AG04449 (cell line): ENCODE results near the gene PIPOX.

Experiments
- CTCF ChIA-PET: fragments of 350-600 bp; formaldehyde crosslinking; extraction: SDS; loops from one replicate; lab custom pipeline; 2021; ENCODE audit warnings: antibody characterized with exemption; lab: Yijun Ruan, JAX
- POLR2A ChIA-PET: fragments of 400-600, 350-600 bp; formaldehyde crosslinking; extraction: SDS; loops from one replicate; lab custom pipeline; 2020; ENCODE audit warnings: antibody characterized with exemption, inconsistent platforms; lab: Yijun Ruan, JAX
- DNase-seq: peaks from one replicate; pipeline ENCODE4 v3.0.0-alpha.2; 2010; ENCODE audit warnings: low read depth, low spot score
- H3K4me3 ChIP-seq: 2 replicates; pipeline ENCODE4 v1.5.1; 2011; ENCODE audit warnings: low read depth, mild to moderate bottlenecking, control low read depth, low read length
- TF ChIP-seq, protein P1 (sequence below): IDR thresholded peaks from one replicate; pipeline ENCODE4 v1.5.1; 2011; ENCODE audit warnings: mild to moderate bottlenecking, moderate library complexity, low read length, control low read depth, inconsistent platforms; ENCODE audit not compliant: insufficient read depth; ENCODE audit errors: missing control alignments

PIPOX gene, protein sequence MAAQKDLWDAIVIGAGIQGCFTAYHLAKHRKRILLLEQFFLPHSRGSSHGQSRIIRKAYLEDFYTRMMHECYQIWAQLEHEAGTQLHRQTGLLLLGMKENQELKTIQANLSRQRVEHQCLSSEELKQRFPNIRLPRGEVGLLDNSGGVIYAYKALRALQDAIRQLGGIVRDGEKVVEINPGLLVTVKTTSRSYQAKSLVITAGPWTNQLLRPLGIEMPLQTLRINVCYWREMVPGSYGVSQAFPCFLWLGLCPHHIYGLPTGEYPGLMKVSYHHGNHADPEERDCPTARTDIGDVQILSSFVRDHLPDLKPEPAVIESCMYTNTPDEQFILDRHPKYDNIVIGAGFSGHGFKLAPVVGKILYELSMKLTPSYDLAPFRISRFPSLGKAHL

DNA sequence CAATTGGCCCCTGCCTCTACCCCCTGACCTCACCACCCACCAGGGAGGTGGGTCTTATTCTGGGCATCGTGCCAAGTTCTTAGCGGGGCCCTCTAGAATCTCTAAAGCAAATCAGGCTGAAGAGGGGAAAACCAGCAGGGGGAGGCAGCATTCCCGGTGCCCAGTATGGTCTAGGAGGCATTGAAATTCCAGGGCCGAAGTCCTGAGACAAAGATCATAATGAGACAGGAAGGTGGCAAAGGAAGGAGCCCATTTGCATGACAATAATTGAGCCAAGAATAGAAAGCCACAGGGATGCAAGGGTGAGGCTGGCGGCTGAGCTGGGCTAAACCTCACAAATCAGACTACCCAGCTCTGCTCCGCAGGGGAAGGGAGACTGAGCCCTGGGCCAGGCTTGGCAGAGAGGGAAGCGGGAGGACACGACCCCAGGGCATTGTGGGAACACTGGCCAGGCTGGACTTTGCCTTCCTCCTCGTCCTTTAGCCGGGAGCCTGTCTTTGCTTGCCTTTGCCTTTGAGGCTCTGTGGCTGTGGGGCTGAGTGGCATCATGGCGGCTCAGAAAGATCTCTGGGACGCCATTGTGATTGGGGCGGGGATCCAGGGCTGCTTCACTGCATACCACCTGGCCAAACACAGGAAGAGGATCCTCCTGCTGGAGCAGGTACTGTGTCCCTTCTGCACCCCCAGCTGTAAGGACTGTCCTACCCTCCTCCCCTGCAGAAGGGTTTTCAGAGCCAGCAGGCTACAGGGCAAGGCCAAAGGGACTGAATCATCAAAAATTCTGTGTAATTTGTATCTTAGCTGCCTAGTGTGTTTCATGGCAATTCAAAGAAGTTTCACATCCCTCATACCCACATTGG is at the start of gene PIPOX:
Gene PIPOX (plus strand): TSS at position 463 of the 860 bp plus-strand sequence. CDS start 85 bp downstream, at position 548.
- no peak within 1 kb of the TSS for H3K4me3 ChIP-seq
- no peak for DNase-seq

DNA sequence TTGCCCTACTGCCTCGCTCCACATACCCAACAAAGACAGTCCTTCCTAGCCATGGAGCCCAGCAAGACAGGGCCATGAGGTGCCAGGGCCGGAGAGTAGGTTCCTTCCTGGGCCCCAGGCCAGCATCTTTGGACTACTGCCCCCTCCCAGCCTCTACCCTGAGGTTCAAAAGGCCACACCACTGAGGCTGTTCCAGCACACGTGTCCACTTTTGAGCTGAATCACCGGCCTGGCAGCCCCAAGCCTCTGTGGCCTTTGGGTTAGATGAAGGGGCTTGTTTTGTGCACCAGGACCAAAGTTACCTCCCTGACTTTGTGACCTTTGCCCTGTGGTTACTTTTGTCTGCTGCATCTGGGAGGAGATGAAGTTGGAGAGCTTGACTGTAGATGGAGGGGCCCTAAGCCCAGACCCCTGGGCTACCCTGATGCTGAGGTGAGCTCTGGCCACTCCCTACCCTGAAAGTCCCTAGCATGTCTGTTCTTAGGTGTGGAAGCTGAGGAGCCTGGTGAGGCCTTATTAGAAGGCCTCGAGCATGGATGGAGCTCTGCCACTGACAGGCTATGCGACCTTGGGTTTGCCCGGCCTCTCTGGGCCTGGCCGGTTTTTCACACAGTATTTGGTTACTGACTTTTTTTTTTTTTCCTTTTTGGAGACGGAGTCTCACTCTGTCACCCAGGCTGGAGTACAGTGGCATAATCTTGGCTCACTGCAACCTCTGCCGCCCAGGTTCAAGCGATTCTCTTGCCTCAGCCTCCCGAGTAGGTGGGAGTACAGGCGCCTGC is 49.1 kb upstream of the PIPOX start:
- TF ChIP-seq, protein P1, sequence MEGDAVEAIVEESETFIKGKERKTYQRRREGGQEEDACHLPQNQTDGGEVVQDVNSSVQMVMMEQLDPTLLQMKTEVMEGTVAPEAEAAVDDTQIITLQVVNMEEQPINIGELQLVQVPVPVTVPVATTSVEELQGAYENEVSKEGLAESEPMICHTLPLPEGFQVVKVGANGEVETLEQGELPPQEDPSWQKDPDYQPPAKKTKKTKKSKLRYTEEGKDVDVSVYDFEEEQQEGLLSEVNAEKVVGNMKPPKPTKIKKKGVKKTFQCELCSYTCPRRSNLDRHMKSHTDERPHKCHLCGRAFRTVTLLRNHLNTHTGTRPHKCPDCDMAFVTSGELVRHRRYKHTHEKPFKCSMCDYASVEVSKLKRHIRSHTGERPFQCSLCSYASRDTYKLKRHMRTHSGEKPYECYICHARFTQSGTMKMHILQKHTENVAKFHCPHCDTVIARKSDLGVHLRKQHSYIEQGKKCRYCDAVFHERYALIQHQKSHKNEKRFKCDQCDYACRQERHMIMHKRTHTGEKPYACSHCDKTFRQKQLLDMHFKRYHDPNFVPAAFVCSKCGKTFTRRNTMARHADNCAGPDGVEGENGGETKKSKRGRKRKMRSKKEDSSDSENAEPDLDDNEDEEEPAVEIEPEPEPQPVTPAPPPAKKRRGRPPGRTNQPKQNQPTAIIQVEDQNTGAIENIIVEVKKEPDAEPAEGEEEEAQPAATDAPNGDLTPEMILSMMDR = no peak
- POLR2A ChIA-PET = interaction anchor here (0.7 kb wide), 1 partner anchor 21 kb away, joined by 3 read pairs; no protein-coding TSS in a partner anchor
- CTCF ChIA-PET = interaction anchor here (1.1 to 1.6 kb wide), 4 partner anchors 20 to 122 kb away, joined by 3 to 6 read pairs (median 4); no protein-coding TSS in a partner anchor

More for the DNA sequence above, at the start of gene PIPOX:
- CTCF ChIA-PET = no interaction called here
- POLR2A ChIA-PET = interaction anchor here (0.6 kb wide), 1 partner anchor 377 kb away, joined by 3 read pairs; no protein-coding TSS in a partner anchor
- TF ChIP-seq, protein P1 = peak; percentile 5

DNA sequence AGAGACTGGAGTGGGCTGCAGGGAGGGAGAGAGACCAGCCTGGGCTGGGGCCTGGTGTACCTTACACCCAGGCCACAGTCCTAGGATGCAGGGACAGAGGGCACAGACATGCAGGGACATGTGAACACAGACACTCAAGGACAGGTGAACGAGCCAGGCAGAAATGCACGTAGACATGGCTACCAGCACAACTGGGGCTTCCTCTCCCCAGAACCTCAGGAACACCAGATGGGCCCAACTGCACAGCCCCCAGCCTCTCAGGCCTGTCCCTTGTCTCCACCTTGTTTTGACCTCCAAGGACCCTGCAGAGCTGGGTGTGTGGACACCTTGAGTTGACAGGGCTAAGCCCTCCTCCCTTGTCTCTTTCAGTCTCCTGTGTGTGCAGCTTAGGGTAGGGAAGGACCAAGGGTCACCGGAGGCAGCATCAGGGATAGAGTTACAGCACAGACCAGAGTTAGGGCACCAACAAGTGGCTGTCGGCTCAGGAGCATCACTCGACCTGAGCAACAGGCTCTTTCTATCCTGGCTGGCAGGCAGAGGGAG is 46.3 kb upstream of the PIPOX start:
- TF ChIP-seq, protein P1 = no peak
- DNase-seq = no peak
- CTCF ChIA-PET = interaction anchor here (0.8 to 1.5 kb wide), 3 partner anchors 31 to 115 kb away, joined by 3 to 4 read pairs (median 4); no protein-coding TSS in a partner anchor
- no peak overlapping the region for H3K4me3 ChIP-seq
- POLR2A ChIA-PET = no interaction called here

More for the DNA sequence above, 49.1 kb upstream of the PIPOX start:
- no peak for DNase-seq
- no peak overlapping the region for H3K4me3 ChIP-seq

DNA sequence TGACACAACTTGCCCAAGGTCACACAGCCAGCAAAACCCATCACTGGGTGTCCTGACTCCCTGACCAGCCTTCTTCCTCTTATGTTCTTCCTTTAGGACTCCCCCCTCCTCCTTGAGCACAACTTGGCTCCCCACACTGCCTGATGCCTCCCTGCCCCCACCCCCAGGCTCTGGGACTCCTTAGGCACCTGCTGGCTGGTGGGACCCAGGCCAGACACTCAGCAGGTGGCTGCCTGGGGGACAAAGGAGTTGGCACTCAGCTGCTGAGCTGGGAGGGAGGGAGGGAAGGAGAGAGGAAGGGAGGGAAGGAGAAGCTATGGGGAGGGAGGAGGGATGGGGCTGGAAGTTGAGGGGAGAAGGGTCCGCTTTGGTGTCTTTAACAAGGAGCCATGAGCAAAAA is 45.1 kb upstream of the PIPOX start:
- DNase-seq = no peak
- POLR2A ChIA-PET = no interaction called here
- CTCF ChIA-PET = interaction anchor here (1.5 kb wide), 1 partner anchor 32 kb away, joined by 4 read pairs; no protein-coding TSS in a partner anchor
- TF ChIP-seq, protein P1 = no peak
- H3K4me3 ChIP-seq = no peak overlapping the region

DNA sequence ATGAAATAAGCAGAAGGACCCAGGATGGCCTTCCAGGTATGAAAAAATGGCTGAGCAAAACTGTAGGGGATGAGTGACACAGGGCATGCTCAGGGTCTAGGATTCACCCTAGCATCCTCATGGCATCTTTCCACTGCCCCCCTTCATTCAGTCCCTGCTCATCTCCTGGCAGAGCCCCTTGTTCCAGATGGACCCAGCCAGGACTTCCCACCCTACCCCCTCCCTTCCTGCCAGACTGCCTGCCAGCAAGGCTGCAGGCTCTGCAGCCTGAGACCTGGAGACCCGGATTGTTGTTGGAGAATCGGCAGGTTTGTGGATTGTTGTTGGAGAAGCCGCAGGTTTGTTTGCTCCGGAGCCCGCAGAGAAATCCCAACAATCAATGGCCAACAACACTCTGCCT is 43.7 kb upstream of the PIPOX start:
- ChIA-PET CTCF (interaction anchor here (0.9 to 1.5 kb wide), 3 partner anchors 34 to 118 kb away, joined by 3 to 4 read pairs (median 4); no protein-coding TSS in a partner anchor), POLR2A (no interaction called here)
- DNase-seq = no peak
- TF ChIP-seq, protein P1 = no peak
- no peak overlapping the region for H3K4me3 ChIP-seq
